Non-pigmented ciliary epithelial cell (primary cell): ENCODE data around the gene IFITM5.
"Not testable (repeated sequence)": the region's sequence is repeated elsewhere in the genome, so short reads cannot be mapped to it uniquely, and the experiment has no call there.

Experiments used
- DNase-seq: peaks from one replicate; pipeline ENCODE4 v3.0.0-alpha.2; 2010; ENCODE audit warnings: low read depth

Gene IFITM5

DNA sequence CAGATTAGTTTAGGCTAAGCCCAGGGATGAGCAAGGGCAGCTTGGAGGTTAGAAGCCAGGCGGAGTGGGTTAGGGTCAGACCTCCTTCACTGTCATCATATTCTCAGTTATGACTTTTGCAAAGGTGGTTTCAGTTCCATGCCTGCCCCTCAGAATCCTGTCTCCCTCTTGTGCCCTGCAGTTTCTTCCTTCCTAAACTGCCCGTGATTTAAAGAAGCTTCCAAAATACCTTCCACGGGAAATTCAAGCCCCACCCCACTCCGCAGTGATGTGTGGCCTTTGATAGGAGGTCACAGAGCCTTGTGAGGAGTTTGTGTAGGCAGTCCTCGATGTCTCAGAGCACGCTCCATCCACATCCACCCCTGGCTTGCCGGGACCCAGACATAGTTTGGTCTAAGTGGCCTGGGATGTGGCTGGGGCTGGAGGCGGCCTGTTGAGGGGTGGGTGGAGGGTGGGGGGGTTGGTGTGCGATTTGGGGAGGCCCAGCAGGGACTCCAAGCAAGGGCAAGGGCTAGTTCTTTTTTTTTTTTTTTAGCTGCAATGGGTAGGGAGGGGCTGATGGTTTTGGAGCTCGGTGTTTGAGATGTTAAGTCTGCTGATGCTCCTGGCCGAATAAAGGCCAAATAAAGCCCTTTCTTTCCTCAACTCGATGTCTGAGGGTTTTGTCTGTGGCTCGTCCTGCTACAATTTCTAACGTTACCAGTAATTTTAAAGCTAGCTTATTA lies 12.9 kb upstream of the IFITM5 start:
- no peak for DNase-seq

GRCh38 chr11:311013-311748 lies 11.9 kb upstream of the IFITM5 start:
- DNase-seq, result not testable (repeated sequence)

DNA sequence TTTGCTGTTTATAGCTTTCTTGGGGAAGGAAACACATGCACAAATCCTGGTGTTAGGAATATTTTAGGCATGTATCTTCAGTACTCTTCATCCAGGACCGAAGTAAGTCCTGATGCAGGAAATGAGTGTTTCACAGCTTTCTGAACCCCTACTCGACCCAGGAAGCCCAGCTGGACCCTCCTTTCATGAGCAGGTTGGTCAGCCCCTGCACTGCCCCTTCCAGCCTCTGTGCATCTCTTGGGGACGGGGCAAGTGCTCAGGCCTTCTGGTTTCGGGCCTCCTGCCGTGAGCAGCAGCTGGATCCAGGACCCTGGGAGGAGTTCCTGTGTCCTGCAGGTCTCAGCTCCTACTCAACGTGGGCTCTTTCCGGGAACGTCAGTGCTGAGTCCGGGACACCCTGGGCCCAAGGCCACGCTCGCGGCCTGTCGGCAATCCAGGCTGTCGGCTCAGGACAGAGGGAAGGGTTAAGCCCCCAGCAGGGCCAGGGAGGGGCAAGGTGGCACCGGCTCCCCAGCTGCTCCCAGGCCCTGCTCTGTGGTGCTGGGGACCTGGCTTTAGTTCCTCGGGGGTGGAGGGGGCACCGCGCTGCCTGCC lies 10.8 kb upstream of the IFITM5 start:
- not testable (repeated sequence) for DNase-seq

DNA sequence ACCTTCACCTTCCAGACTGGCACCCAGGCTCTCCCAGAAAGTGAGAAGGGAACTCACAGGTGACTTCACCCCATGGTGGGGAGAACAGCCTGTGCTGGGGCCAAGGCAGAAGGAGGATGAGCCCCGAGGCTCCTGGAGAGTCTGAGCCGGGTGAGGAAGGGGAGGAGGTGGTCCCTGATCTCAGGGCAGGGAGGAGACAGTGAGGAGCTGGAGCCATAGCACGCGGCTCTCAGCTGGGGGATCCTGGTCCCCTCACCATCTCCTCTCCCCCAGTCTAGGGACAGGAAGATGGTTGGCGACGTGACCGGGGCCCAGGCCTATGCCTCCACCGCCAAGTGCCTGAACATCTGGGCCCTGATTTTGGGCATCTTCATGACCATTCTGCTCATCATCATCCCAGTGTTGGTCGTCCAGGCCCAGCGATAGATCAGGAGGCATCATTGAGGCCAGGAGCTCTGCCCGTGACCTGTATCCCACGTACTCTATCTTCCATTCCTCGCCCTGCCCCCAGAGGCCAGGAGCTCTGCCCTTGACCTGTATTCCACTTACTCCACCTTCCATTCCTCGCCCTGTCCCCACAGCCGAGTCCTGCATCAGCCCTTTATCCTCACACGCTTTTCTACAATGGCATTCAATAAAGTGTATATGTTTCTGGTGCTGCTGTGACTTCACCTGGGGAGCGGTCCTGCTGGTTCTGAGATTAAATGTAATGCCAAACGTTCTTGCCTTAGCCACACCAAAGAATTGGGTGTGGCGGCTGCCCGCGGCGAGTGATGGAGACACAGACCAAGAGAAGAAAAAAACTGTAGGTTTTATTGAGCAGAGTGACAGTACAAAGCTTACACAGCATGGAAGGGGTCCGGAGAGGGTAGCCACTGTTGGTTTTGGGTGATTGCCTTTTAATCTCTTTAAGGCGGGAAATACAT lies 9.7 kb upstream of the IFITM5 start:
- DNase-seq, result not testable (repeated sequence)

- not testable (repeated sequence) for DNase-seq
These were observed 8.7 kb upstream of the IFITM5 start, which contains the start of gene IFITM2 for GRCh38 chr11:307766-308708. IFITM2 (plus strand) TSS chr11:307816; CDS start chr11:308193, 377 bp downstream.

GRCh38 chr11:306645-307371 lies 7.5 kb upstream of the IFITM5 start:
- no peak for DNase-seq

DNA sequence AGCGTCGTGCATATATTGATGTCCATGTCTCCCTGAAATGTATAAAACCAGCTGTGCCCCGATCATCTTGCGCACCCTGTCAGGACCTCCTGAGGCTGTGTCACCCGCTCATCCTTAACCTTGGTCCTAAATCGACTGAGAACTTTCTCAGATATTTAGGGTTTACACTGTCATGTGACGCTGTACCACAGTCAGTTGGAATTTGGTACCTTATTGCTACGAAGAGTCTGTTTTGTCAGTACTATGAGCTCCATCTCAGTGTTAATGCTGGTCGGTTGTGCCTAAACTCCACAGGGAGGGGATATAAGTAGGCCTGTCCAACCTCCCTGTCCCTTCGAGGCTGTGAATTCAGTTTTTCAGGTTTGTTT lies 6.5 kb upstream of the IFITM5 start:
- DNase-seq, result no peak

GRCh38 chr11:304915-305843 lies 5.9 kb upstream of the IFITM5 start:
- no peak for DNase-seq

GRCh38 chr11:304061-304506 lies 4.8 kb upstream of the IFITM5 start:
- DNase-seq, result no peak

GRCh38 chr11:303363-303762 lies 4.0 kb upstream of the IFITM5 start:
- no peak for DNase-seq

- DNase-seq, result no peak
These were observed 817 bp upstream of the IFITM5 start for GRCh38 chr11:299951-300735.

DNA sequence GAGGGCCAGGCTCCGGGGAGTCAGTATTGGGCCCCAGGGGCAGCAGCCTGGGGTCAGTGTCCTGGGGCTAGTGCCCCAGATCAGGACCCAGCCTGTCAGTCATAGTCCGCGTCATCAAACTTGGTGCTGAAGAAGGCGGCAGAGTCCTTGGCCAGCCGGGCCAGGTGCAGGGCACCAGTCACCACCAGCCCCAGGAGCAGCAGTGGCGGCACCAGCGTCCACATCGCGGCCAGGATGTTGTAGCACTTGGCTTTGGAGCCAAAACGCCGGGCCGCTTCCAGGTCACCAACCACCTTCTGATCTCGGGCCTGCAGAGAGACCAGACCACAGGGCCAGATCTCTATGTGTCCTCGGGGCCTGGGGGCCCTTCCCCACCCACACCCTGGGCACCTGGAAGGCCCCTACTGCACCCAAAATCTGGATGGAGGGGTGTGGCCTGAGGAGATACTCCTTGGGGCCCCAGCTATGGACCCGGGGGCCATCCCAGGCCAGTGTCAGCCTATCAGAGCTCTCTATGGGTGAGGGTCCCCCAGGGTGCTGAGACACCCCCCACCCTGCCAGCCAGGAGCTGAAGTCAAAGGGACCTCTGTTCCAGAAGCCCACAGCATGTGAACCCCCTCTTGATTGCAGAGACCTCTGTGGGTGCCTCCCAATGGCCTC lies 790 bp downstream of the IFITM5 start:
- no peak for DNase-seq

- no peak for DNase-seq
These were observed 1.5 kb downstream of the IFITM5 start for GRCh38 chr11:297586-298405.

DNA sequence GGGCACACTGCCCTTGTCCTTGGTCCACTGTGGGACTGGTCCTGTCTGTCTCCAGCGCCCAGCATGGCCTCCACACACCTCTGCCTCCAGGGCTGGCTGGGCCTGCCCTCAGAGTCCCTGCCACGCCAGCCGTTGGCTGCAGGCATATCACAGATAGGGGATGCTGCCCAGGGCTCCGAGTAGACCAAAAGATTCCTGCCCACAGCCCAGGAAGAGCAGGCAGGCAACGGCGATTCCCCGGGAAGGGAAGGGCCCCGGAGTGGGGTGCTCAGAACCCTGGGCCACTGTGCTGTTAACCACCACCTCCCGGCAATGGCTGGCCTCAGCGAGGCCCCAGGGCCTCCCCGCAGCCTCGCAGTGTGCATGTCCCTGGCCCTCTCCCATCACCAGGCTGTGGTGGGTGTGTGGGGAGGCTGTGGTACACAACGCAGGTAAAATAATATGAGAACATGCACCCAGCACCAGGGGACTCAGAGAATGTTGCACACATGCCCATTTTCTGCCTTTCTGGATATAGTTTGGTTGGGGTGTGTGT lies 2.2 kb downstream of the IFITM5 start:
- DNase-seq, result no peak

GRCh38 chr11:296171-297050 lies 2.9 kb downstream of the IFITM5 start:
- no peak for DNase-seq
